K562 (cell line): Measurements from ENCODE around the gene KIF1A.

Experiments
- CTCF ChIP-seq, 3 experiments: IDR thresholded peaks in 2 of 3; conservative IDR thresholded peaks in 1 of 3; 2 replicates each; pipeline ENCODE4 v1.5.1; 2011 to 2012; ENCODE audit warnings: low read length in 3 of 3, mild to moderate bottlenecking in 3 of 3, control low read depth in 2 of 3, improper control_type of control experiment in 1 of 3, inconsistent platforms in 1 of 3, low read depth in 1 of 3, mixed read lengths in 1 of 3, moderate library complexity in 1 of 3; ENCODE audit not compliant: insufficient read depth in 2 of 3
- FOXO4 ChIP-seq: fragments of 450-650 bp; formaldehyde crosslinking; IDR thresholded peaks from 2 replicates; pipeline ENCODE4 v1.4.0; 2020; ENCODE audit warnings: mild to moderate bottlenecking, moderate library complexity
- HMGXB4 ChIP-seq: sonication (generic); formaldehyde crosslinking; IDR thresholded peaks from 2 replicates; pipeline ENCODE4 v1.8.1; 2023; ENCODE audit warnings: mild to moderate bottlenecking, missing genetic modification reagents
- ZZZ3 ChIP-seq: fragments of 450-650 bp; IDR thresholded peaks from 2 replicates; pipeline ENCODE4 v1.6.1; 2016; ENCODE audit warnings: antibody characterized with exemption, mild to moderate bottlenecking, moderate library complexity

- TF ChIP-seq CTCF (IDR thresholded peaks at IDR 0.05 in 2 of 3, conservative IDR thresholded peaks at IDR 0.05 in 1 of 3; ENCODE audit: insufficient read depth in 2 of 3, low read depth in 1 of 3, low read length in 3 of 3) (no peak), ZZZ3 (no peak), FOXO4 (CRISPR knock-in tag) (no peak), HMGXB4 (CRISPR knock-in tag) (no peak)
Observed at GRCh38 chr2:240721596-240722180, 98.3 kb downstream of the KIF1A start.
